Measurements from ENCODE around the gene CFAP20.
"Not testable (repeated sequence)": the region's sequence is repeated elsewhere in the genome, so short reads cannot be mapped to it uniquely, and the experiment has no call there.

The CFAP20 gene

DNA sequence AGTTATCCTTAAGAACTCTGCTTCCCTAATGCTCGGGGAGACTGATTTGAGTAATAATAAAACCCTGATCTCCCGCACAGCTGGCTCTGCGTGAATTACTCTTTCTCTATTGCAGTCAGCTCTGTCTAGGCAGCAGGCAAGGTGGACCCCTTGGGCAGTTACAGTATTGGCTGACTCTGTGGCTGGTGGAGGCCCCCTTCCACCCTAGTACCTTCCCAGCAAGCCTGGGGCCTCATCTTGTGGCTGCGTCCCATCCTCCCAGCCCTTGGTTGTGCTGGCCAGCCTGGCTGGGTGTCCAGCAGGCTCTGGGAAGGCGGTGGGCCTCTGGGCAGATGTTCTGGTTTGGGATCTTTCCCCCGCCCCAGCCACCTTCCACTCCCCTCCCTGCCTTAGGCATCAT is 44.5 kb downstream of the CFAP20 start:
- H3K9me3 Mint-ChIP-seq, result no peaks in the 10 kb centered on the region
- no peaks in the 10 kb centered on the region for H3K27me3 Mint-ChIP-seq
- CTCF ChIA-PET, result no interaction called here
- no peak for DNase-seq
- H3K36me3 Mint-ChIP-seq, result no peaks in the 10 kb centered on the region
- no peak overlapping the region for H3K27ac Mint-ChIP-seq
- no peak overlapping the region for H3K4me3 Mint-ChIP-seq
- no peaks in the 10 kb centered on the region for H3K4me1 Mint-ChIP-seq

DNA sequence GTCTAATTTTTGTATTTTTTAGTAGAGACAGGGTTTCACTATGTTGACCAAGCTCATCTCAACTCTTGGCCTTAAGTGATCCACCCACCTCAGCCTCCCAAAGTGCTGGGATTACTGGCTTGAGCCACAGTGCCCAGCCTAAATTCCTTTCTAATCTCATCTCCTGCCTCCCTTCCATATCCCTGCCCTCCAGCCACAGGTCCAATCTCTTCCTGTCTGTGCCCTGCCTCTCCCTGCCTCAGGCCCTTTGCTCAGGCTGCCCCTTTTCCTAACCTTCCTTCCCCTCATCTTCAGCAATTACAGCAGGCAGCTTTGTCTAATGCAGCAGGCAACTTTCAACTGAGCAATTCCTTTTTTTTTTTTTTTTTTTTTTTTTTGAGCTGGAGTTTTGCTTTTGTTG is 46.8 kb downstream of the CFAP20 start:
- no peak overlapping the region for H3K4me3 Mint-ChIP-seq
- peaks cover 8% of the 10 kb centered on the region for H3K27me3 Mint-ChIP-seq

DNA sequence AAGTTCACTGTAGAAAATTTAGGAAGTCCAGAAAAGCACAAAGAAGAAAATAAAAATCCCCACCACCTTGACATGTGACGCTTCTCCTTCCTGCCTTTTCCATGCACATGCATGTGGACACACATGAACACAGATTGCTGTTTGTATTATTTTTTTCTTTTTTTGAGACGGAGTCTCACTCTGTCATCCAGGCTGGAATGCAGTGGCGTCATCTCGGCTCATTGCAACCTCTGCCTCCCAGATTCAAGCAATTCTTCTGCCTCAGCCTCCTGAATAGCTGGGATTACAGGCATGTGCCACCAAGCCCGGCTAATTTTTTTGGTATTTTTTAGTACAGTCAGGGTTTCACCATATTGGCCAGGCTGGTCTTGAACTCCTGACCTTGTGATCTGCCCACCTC is 48.5 kb downstream of the CFAP20 start:
- CTCF ChIA-PET, H3K4me3 Mint-ChIP-seq, H3K36me3 Mint-ChIP-seq, H3K9me3 Mint-ChIP-seq, DNase-seq, H3K4me1 Mint-ChIP-seq, H3K27ac Mint-ChIP-seq, H3K27me3 Mint-ChIP-seq: not testable (repeated sequence)

More for the DNA sequence above, 46.8 kb downstream of the CFAP20 start:
- H3K36me3 Mint-ChIP-seq, result no peaks in the 10 kb centered on the region
- no peak for DNase-seq
- no peak overlapping the region for H3K27ac Mint-ChIP-seq
- no peaks in the 10 kb centered on the region for H3K4me1 Mint-ChIP-seq
- CTCF ChIA-PET, result no interaction called here
- H3K9me3 Mint-ChIP-seq, result no peaks in the 10 kb centered on the region

DNA sequence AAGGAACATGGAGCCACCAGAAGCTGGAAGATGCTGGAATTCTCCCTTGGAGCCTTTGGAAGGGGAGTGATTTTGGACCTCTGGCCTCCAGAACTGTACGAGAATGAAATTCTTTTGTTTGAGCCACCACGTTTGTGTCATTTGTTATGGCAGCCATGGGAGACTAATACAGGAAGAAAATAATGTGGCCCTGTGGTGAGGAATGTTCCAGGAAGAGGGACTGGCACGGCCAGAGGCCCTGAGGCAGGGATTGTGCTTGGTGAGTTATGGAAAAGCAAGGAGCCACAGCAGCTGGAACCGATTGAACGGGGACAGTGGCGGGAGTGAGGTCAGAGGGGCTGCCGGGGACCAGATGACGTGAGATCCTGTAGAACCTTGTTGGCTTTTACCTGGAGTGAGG is 51.4 kb downstream of the CFAP20 start:
- Mint-ChIP-seq H3K4me1 (no peaks in the 10 kb centered on the region), H3K9me3 (no peaks in the 10 kb centered on the region), H3K36me3 (no peaks in the 10 kb centered on the region), H3K27ac (no peak overlapping the region), H3K4me3 (no peak overlapping the region), H3K27me3 (peaks cover 12% of the 10 kb centered on the region)
- CTCF ChIA-PET, result no interaction called here
- DNase-seq, result no peak

DNA sequence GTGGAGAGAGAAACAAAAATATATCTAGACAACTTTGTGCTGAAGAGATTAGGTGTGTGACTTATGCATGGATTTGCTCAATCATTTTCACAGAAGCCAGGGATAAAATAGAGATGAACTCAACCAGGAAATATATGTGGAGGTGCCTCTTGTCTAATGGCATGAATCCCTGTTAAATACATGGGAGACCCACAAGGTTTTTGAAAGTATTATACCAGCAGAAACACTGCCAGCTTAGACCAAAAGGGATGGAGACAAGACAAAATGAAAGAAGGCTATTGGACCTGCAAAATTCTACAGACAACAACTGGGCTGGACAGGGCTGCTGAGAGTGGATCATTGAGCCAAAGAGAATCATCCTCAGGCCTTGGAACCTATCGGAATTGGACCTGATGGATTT is 52.7 kb downstream of the CFAP20 start:
- Mint-ChIP-seq H3K4me3 (no peak overlapping the region), H3K27ac (no peak overlapping the region), H3K36me3 (no peaks in the 10 kb centered on the region), H3K27me3 (peaks cover 12% of the 10 kb centered on the region), H3K4me1 (no peaks in the 10 kb centered on the region), H3K9me3 (no peaks in the 10 kb centered on the region)
- CTCF ChIA-PET, result no interaction called here
- DNase-seq, result no peak

DNA sequence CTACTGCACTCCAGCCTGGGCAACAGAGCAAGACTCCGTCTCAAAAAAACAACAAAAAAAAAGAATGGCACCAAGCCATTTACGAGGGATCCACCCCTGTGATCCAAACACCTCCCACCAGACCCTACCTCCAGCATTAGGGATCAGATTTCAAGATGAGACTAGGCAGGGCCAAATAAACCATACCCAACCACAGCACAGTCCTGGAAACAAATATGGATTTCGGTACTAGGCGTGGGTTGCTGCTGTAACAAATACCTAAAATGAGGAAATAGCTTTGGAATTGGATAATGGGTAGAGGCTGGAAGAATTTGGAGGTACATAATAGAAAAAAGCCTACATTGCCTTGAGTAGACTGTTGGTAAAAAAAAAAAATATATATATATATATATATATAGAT is 54.5 kb downstream of the CFAP20 start:
- no peaks in the 10 kb centered on the region for H3K4me1 Mint-ChIP-seq
- no peaks in the 10 kb centered on the region for H3K36me3 Mint-ChIP-seq
- H3K4me3 Mint-ChIP-seq, result no peak overlapping the region
- DNase-seq, result no peak
- H3K9me3 Mint-ChIP-seq, result no peaks in the 10 kb centered on the region
- peaks cover 12% of the 10 kb centered on the region for H3K27me3 Mint-ChIP-seq
- CTCF ChIA-PET, result no interaction called here
- H3K27ac Mint-ChIP-seq, result no peak overlapping the region

DNA sequence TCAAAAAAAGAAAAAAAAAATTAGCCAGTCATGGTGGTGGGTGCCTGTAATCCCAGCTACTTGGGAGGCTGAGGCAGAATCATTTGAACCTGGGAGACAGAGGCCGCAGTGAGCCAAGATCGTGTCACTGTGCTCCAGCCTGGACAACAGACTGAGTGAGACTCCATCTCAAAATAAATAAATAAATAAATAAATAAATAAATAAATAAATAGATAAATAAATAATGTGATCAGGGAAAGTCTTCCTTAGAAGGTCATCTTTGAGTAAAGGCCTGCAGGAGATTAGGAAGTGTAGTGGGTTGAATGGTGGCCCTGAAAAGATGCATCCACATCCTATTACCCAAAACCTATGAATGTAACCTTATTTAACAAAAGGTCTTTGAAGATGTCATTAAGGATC is 56.1 kb downstream of the CFAP20 start:
- H3K4me3 Mint-ChIP-seq, CTCF ChIA-PET: not testable (repeated sequence)

DNA sequence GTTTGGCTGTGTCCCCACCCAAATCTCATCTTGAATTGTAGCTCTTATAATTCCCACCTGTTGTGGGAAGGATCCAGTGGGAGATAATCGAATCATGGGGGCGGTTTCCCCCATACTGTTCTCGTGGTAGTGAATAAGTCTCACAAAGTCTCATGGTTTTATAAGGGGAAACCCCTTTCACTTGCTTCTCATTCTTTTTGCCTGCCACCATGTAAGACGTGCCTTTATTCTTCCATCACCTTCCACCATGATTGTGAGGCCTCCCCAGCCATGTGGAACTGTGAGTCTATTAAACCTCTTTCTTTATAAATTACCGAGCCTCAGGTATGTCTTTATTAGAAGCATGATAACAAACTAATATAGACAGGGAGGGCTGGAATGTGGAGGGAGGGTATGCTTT is 57.0 kb downstream of the CFAP20 start:
- DNase-seq, H3K9me3 Mint-ChIP-seq, H3K4me3 Mint-ChIP-seq, H3K27me3 Mint-ChIP-seq, H3K4me1 Mint-ChIP-seq, H3K27ac Mint-ChIP-seq, CTCF ChIA-PET, H3K36me3 Mint-ChIP-seq: not testable (repeated sequence)

More for the DNA sequence above, 56.1 kb downstream of the CFAP20 start:
- not testable (repeated sequence) for DNase-seq, H3K27ac Mint-ChIP-seq, H3K9me3 Mint-ChIP-seq, H3K27me3 Mint-ChIP-seq, H3K36me3 Mint-ChIP-seq, H3K4me1 Mint-ChIP-seq

DNA sequence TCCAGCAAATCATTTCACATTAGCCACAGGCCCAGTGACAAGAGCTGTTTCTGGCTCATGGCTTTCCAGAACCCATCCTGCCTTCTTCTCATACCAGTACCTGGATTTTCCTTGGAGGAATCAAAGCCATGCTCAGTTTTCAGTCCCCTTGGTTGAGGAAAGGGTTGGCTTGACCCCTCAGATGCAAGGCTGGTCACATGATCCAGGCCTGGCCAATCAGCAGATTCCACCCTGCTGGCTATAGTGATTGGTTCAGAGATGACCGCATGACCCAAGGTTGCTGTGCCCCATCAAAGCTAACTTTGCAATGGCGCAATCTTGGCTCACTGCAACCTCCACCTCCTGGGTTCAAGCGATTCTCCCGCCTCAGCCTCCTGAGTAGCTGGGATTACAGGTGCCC is 58.6 kb downstream of the CFAP20 start:
- H3K36me3 Mint-ChIP-seq, result no peaks in the 10 kb centered on the region
- H3K27me3 Mint-ChIP-seq, result peaks cover 4% of the 10 kb centered on the region
- H3K9me3 Mint-ChIP-seq, result no peaks in the 10 kb centered on the region
- H3K4me1 Mint-ChIP-seq, result no peaks in the 10 kb centered on the region
- H3K27ac Mint-ChIP-seq, result no peak overlapping the region
- DNase-seq, result no peak
- CTCF ChIA-PET, result interaction anchor here (0.9 kb wide), 1 partner anchor 46 kb away, joined by 3 read pairs; no protein-coding TSS in a partner anchor
- no peak overlapping the region for H3K4me3 Mint-ChIP-seq
